Measurements from ENCODE around the gene BCR.

BCR gene

DNA sequence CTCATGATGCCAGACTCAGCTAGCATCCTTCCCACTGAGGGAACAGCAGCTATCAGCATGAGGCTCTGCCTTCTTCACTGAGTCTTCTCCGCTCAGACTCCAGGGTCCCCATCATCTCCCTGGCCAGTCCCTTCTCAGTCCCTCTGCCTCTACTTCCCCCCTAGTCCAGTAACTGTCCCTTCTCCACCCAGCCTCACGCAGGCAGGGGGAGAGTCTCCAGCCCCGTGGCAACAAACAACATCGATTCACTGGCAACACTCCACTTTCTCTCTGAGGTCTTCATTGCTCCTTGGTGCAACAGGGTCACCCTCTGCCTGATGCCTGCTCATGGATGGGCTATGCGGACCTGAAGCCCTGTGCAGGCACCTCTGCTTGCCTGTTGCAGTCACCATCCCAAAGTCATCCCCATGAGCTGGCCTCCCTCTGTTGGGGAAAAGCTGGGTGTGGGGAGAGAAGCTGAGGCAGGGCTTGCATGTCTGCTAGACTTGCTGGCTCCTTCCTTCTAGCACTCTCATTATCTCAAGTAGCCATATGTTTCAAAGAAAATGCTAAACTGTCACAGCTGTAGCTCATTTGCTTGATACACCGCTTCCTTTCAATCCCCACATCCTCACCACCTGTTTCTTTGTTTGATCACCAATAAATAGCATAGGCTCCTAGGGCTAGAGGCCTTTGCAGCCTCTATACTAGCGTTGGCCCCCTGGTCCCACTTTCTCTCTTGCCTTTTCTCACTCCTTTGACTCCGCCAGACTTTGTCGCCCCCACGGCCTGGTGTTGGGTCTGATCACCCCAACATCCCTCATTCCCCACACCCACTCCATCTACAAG lies 4.3 kb upstream of the BCR start:
- DNase-seq (ENCODE audit: low read depth in 1 of 2, low spot score in 1 of 2): no peak

- DNase-seq (ENCODE audit: low read depth in 1 of 2, low spot score in 1 of 2): no peak
Measured at GRCh38 chr22:23176645-23177027, 3.7 kb upstream of the BCR start.

- DNase-seq (ENCODE audit: low read depth in 1 of 2, low spot score in 1 of 2): no peak
Measured at GRCh38 chr22:23177197-23177596, 3.1 kb upstream of the BCR start.

- peak; percentile 38 to 46 for DNase-seq (ENCODE audit: low read depth in 1 of 2, low spot score in 1 of 2)
Measured at GRCh38 chr22:23178512-23179254, 1.6 kb upstream of the BCR start.

- DNase-seq (ENCODE audit: low read depth in 1 of 2, low spot score in 1 of 2): no peak
Measured at GRCh38 chr22:23179381-23180299, 669 bp upstream of the BCR start.

GRCh38 chr22:23180893-23181720 lies 798 bp downstream of the BCR start:
- no peak for DNase-seq (ENCODE audit: low read depth in 1 of 2, low spot score in 1 of 2)

GRCh38 chr22:23181721-23182308 lies 1.5 kb downstream of the BCR start:
- no peak for DNase-seq (ENCODE audit: low read depth in 1 of 2, low spot score in 1 of 2)

- DNase-seq (ENCODE audit: low read depth in 1 of 2, low spot score in 1 of 2): peak in 1 of 2 donors; percentile 38
Measured at GRCh38 chr22:23182309-23183060, 2.2 kb downstream of the BCR start.

DNA sequence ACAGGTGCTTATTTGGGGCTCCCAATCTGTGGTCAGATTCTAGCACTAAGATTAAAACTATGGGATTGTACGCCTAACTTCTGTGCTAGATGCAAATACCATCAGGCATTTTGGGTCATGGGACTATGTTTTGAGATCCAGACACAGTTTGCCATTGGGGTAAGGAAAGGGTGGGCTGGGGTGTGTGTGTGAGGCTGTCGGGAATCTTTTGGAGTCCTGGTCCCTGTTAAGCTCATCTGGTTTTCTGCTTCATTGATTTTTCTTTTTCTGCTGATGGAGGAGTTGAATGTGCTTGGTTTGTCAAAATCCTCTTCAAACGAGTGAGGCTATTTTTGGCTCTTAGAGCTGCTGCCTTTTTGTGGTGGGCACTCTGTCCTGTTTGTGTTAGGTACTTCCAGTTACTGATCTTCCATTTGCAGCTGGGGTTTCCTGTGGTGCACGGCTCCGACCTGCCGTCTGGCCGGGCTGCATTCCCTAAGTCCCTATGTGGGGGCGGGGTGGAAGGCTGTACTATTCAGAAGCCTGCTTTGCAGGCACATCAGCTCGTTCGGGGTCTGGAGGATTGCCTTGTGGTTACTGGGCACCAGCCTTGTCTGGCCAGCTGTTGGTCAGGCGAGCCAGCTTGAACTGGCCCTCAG lies 2.9 kb downstream of the BCR start:
- no peak for DNase-seq (ENCODE audit: low read depth in 1 of 2, low spot score in 1 of 2)

DNA sequence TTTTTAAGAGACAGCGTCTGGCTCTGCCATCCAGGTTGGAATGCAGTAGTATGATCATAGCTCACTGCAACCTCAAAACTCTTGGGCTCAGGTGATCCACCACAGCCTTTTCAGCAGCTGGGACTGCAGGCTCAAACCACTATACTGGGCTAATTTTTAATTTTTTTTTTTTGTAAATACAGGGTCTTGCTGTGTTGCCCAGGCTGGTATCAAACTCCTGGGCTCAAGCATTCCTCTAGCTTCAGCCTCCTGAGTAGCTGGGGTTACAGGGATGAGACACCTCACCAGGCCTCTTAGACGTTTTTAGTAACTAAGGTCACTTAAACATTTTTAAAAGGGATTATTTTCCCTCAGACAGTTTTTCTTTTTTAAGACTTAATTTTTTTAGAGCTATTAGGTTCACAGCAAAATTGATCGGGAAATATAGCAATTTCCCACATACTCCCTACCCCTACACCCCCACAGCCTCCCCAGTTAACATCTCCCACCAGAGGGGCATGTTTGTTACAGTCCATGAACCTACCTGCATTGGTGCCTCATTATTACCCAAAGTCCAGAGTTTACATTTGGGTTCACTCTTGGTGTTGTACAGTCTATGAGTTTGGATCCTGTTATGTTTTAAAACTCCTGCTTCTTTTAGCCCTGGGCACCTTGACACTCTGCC lies 3.9 kb downstream of the BCR start:
- DNase-seq (ENCODE audit: low read depth in 1 of 2, low spot score in 1 of 2): no peak

- DNase-seq (ENCODE audit: low read depth in 1 of 2, low spot score in 1 of 2): no peak
Measured at GRCh38 chr22:23184764-23185113, 4.4 kb downstream of the BCR start.

DNA sequence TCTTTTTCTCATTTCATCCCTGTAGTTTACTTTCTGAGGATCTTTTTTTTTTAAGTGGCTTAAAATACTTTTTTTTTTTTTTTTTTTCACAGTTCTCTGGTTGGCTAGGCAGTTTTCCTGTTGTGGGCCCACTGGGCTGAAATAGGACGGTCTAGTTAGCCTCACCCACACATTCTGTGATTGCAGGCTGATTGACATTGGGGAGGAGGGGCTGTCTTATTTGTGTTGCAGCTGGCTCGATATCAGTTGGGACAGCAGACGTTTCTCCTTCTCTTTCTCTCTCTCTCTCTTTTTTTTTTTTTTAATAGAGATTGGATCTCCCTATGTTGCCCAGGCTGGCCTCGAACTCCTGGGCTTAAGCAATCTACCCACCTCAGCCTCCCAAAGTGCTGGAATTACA lies 6.9 kb downstream of the BCR start:
- DNase-seq (ENCODE audit: low read depth in 1 of 2, low spot score in 1 of 2): no peak

- DNase-seq (ENCODE audit: low read depth in 1 of 2, low spot score in 1 of 2): no peak
Measured at GRCh38 chr22:23187871-23188700, 7.8 kb downstream of the BCR start.

DNA sequence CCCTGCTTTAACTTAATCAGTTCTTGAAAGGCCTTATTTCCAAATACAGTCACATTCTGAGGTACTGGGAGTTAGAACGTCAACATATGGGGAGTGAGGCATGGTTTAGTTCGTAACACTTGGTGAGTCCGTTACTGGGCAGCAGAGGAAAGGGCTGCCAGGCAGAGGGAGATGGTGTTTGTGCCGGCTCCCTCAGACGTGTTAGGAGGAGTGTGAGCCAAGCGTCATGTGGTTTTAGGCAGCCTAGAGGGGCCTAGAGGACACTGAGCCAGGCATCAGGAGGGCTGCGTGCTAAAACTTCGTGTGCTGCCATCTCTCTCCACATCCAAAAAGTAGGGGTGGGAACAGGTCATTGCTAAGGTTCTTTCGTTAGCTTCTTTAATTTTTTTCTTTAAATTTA lies 10.2 kb downstream of the BCR start:
- no peak for DNase-seq (ENCODE audit: low read depth in 1 of 2, low spot score in 1 of 2)

DNA sequence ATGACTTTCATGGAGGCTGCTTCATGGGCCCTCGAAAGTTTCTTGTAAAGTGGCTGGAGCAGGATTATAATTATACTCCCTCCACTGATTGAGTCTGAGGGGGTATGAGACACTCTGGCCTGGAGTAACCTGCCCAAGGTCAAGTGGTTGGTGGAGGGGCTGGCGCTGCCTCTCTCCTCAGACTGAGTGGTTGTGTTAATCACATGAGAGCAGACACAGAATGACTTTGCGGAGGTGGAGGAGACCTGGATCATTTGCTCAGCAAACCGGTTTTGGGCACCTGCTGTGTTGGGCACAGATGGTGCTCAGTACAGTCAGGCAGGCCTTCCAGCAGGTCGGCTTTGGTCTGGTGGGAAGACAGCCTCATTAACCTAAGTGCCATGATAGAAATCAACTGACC lies 11.8 kb downstream of the BCR start:
- DNase-seq (ENCODE audit: low read depth in 1 of 2, low spot score in 1 of 2): no peak

DNA sequence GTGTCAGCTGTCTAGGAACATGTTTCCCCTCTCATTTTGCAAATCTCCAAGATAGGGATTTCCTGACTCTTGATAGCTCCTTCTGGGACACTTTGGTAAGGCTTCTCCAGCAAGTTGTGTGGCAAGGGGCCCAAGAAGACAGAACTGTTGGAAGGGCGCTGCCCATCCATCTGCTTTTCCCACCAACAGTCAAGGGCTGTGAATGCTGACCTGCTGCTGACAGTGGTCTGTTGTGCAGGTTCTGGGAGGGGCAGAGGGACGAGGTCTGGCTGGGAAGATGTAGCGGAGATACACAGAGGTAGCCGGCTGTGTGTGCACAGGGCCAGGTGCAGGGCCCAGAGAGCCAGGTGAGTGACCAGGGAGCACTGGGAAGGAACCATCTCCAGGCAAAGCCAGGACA lies 12.2 kb downstream of the BCR start:
- DNase-seq (ENCODE audit: low read depth in 1 of 2, low spot score in 1 of 2): no peak

- no peak for DNase-seq (ENCODE audit: low read depth in 1 of 2, low spot score in 1 of 2)
Measured at GRCh38 chr22:23193196-23193827, 13.0 kb downstream of the BCR start.

All from activated T-helper 1 cell treated with anti-CD3 and anti-CD28 coated beads, Interleukin-2, amount 50 U/mL, for 16 hours (primary cell).